Keratinocyte (primary cell): Measurements from ENCODE around the gene CST6. TPM values are rescaled to one million over a fixed set of nuclear protein-coding genes. Genes with fewer than 3 reads are reported as not detected.

Experiments used
- DNase-seq: peaks from one replicate; pipeline ENCODE4 v3.0.0-alpha.2; 2011; ENCODE audit warnings: low read depth, missing footprints, low spot score
- FAIRE-seq: peaks from 2 replicates; lab custom pipeline; 2011; peaks lifted over from hg19 to GRCh38; lab: Jason Lieb, UNC
- H2AFZ ChIP-seq: 2 replicates; pipeline ENCODE4 v1.6.0; 2012; ENCODE audit warnings: low read length, control low read depth, inconsistent platforms; ENCODE audit not compliant: control insufficient read depth
- H3K27ac ChIP-seq: 2 replicates; pipeline ENCODE4 v1.5.1; 2011; ENCODE audit warnings: low read length; ENCODE audit not compliant: control insufficient read depth, insufficient read depth
- H3K27me3 ChIP-seq: 3 replicates; pipeline ENCODE4 v1.6.0; 2011; ENCODE audit warnings: low read length; ENCODE audit not compliant: control insufficient read depth, insufficient read depth; ENCODE audit errors: extremely low read depth
- H3K36me3 ChIP-seq, 2 experiments: 2 replicates in 1 of 2; 3 replicates in 1 of 2; pipeline ENCODE4 v1.5.1; 2011; ENCODE audit warnings: low read length in 2 of 2, mild to moderate bottlenecking in 1 of 2; ENCODE audit not compliant: control insufficient read depth in 2 of 2, insufficient read depth in 2 of 2; ENCODE audit errors: extremely low read depth in 1 of 2
- H3K4me1 ChIP-seq: 3 replicates; pipeline ENCODE4 v1.5.1; 2011; ENCODE audit warnings: low read length; ENCODE audit not compliant: control insufficient read depth, insufficient read depth; ENCODE audit errors: extremely low read depth
- H3K4me2 ChIP-seq: 3 replicates; pipeline ENCODE4 v1.6.0; 2011; ENCODE audit warnings: low read depth, low read length; ENCODE audit not compliant: control insufficient read depth, insufficient read depth; ENCODE audit errors: extremely low read depth
- H3K4me3 ChIP-seq, 3 experiments: fragments of 200-600 bp in 1 of 3; sonication (generic) in 1 of 3; 2 replicates in 2 of 3; 3 replicates in 1 of 3; pipeline ENCODE4 v1.5.1; 2011 to 2016; ENCODE audit warnings: low read length in 3 of 3, mild to moderate bottlenecking in 3 of 3, control low read depth in 2 of 3, inconsistent platforms in 1 of 3, low read depth in 1 of 3, mixed read lengths in 1 of 3, mixed run types in 1 of 3, moderate library complexity in 1 of 3; ENCODE audit not compliant: control insufficient read depth in 2 of 3, insufficient read depth in 2 of 3; ENCODE audit errors: extremely low read depth in 1 of 3
- H3K79me2 ChIP-seq: 2 replicates; pipeline ENCODE4 v1.6.0; 2012; ENCODE audit warnings: low read length; ENCODE audit not compliant: control insufficient read depth, insufficient read depth
- H3K9ac ChIP-seq: 3 replicates; pipeline ENCODE4 v1.6.0; 2011; ENCODE audit warnings: low read length; ENCODE audit not compliant: control insufficient read depth, insufficient read depth; ENCODE audit errors: extremely low read depth
- H3K9me1 ChIP-seq: 3 replicates; pipeline ENCODE4 v1.6.0; 2011; ENCODE audit warnings: low read length; ENCODE audit not compliant: control insufficient read depth, insufficient read depth; ENCODE audit errors: extremely low read depth
- H3K9me3 ChIP-seq: 2 replicates; pipeline ENCODE4 v1.5.1; 2012; ENCODE audit warnings: low read depth, low read length; ENCODE audit not compliant: control insufficient read depth
- H4K20me1 ChIP-seq: 3 replicates; pipeline ENCODE4 v1.6.0; 2011; ENCODE audit warnings: low read length; ENCODE audit not compliant: control insufficient read depth, insufficient read depth; ENCODE audit errors: extremely low read depth
- EZH2 ChIP-seq: IDR thresholded peaks from one replicate; pipeline ENCODE4 v1.6.1; 2012; ENCODE audit warnings: inconsistent platforms, mild to moderate bottlenecking, low read length, moderate library complexity
- dilution Hi-C: fragments of 300-500 bp; cut with MboI; formaldehyde crosslinking; loops from one replicate; pipeline ENCODE4 v1.7.0; 2020; ENCODE audit warnings: low sequenced_read_pairs; ENCODE audit not compliant: extremely low pct_ligation_motif_present
- polyA plus RNA-seq, 5 experiments: library from polyadenylated mRNA; depleted of rRNA in 3 of 5; stranded (reverse) in 3 of 5; stranded (forward) in 1 of 5; unstranded in 1 of 5; fragments of >200 nt; gene quantifications; 1 replicate in 1 of 5; 2 replicates in 3 of 5; 3 replicates in 1 of 5; pipeline versions ENCODE4 v1.2.1 to v1.2.3, GENCODE V29; 2011 to 2012; ENCODE audit warnings: missing spikeins in 2 of 5, low read depth in 1 of 5, low replicate concordance in 1 of 5
- TF ChIP-seq, protein P1 (sequence below), 3 experiments: IDR thresholded peaks in 1 of 3; conservative IDR thresholded peaks in 1 of 3; optimal IDR thresholded peaks in 1 of 3; 2 replicates in 2 of 3; 3 replicates in 1 of 3; pipeline versions ENCODE3 to v1.5.1; 2011; ENCODE audit warnings: low read length in 3 of 3, mild to moderate bottlenecking in 3 of 3, moderate library complexity in 2 of 3, control low read depth in 1 of 3, inconsistent platforms in 1 of 3; ENCODE audit not compliant: insufficient read depth in 2 of 3; ENCODE audit errors: extremely low read depth in 1 of 3

The CST6 gene
- polyA plus RNA-seq, 1 donor (not counting 4 experiments of a cell fraction or from before 2014, with no cell fraction given): 1.4 TPM

- Histone ChIP-seq H3K9me3 (no peaks in the 10 kb centered on the region), H3K4me1 (peaks cover 9% of the 10 kb centered on the region), H2AFZ (no peak within 1 kb of the TSS), H3K9me1 (no peaks in the 10 kb centered on the region), H3K9ac (no peak within 1 kb of the TSS), H3K27me3 (peaks cover 9% of the 10 kb centered on the region), H3K4me3 (no peak within 1 kb of the TSS), H3K79me2 (no peaks in the 10 kb centered on the region), H3K36me3 (no peaks in the 10 kb centered on the region), H4K20me1 (no peaks in the 10 kb centered on the region), H3K27ac (no peak within 1 kb of the TSS), H3K4me2 (no peak within 1 kb of the TSS)
- TF ChIP-seq EZH2: no peak
- TF ChIP-seq, protein P1, sequence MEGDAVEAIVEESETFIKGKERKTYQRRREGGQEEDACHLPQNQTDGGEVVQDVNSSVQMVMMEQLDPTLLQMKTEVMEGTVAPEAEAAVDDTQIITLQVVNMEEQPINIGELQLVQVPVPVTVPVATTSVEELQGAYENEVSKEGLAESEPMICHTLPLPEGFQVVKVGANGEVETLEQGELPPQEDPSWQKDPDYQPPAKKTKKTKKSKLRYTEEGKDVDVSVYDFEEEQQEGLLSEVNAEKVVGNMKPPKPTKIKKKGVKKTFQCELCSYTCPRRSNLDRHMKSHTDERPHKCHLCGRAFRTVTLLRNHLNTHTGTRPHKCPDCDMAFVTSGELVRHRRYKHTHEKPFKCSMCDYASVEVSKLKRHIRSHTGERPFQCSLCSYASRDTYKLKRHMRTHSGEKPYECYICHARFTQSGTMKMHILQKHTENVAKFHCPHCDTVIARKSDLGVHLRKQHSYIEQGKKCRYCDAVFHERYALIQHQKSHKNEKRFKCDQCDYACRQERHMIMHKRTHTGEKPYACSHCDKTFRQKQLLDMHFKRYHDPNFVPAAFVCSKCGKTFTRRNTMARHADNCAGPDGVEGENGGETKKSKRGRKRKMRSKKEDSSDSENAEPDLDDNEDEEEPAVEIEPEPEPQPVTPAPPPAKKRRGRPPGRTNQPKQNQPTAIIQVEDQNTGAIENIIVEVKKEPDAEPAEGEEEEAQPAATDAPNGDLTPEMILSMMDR (optimal IDR thresholded peaks at IDR 0.05 in 1 of 3, IDR thresholded peaks at IDR 0.05 in 1 of 3, conservative IDR thresholded peaks at IDR 0.05 in 1 of 3; ENCODE audit: extremely low read depth in 1 of 3, insufficient read depth in 2 of 3, low read length in 3 of 3): no peak
- dilution Hi-C loops: no loop called here
- no peak for DNase-seq
- FAIRE-seq: no peak
These were observed 14.3 kb downstream of the CST6 start, which contains the start of gene CATSPER1 for GRCh38 chr11:66026017-66026529. TSS of gene CATSPER1 (minus strand) at chr11:66026479. CDS start at chr11:66026379, 100 bp downstream.

DNA sequence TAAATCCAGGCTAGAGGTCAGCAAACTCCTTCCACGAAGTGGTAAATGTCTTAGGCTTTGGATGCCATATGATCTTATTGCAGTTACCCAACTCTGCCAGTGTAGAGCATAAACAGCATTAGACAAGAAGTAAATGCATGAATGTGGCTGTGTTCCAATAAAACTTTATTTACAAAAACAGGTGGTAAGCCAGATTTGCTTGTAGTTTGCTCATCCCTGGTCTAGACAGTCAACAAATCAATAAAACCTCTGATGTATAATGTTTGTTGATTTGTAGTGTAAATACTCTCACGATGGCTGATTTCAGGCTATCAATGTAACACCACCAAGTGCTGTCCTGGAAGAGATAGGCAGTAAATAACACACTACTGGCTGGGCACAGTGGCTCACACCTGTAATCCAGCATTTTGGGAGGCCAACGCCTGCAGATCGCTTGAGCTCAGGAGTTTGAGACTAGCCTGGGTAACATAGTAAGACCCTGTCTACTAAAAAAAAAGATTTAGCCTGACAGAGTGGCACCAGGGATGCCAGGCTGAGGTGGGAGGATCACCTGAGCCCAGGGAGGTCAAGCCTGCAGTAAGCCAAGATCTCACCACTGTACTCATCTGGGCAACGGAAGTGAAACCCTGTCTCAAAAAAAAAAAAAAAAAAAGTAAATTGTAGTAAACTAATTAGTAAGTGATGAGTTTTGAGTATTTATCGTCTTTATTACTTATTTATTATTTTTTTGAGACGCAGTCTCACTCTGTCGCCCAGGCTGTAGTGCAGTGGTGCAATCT is 21.3 kb downstream of the CST6 start:
- H3K4me2 ChIP-seq: no peak overlapping the region
- H3K79me2 ChIP-seq: no peaks in the 10 kb centered on the region
- dilution Hi-C loops: no loop called here
- no peak overlapping the region for H3K4me3 ChIP-seq
- H3K9me1 ChIP-seq: no peaks in the 10 kb centered on the region
- H3K9ac ChIP-seq: no peak overlapping the region
- peak; percentile 13 for FAIRE-seq
- no peaks in the 10 kb centered on the region for H4K20me1 ChIP-seq
- TF ChIP-seq EZH2: no peak
- TF ChIP-seq, protein P1 (optimal IDR thresholded peaks at IDR 0.05 in 1 of 3, IDR thresholded peaks at IDR 0.05 in 1 of 3, conservative IDR thresholded peaks at IDR 0.05 in 1 of 3; ENCODE audit: extremely low read depth in 1 of 3, insufficient read depth in 2 of 3, low read length in 3 of 3): no peak
- DNase-seq: no peak
- H3K9me3 ChIP-seq: no peaks in the 10 kb centered on the region
- no peaks in the 10 kb centered on the region for H3K4me1 ChIP-seq
- H2AFZ ChIP-seq: no peak overlapping the region
- H3K27me3 ChIP-seq: peaks cover 6% of the 10 kb centered on the region
- H3K36me3 ChIP-seq: no peaks in the 10 kb centered on the region
- H3K27ac ChIP-seq: no peak overlapping the region
